PFSK-1 (cell line): Measurements from ENCODE around the gene RTRAF.

ENCODE experiments used
- FOXP2 ChIP-seq: optimal IDR thresholded peaks from 2 replicates; pipeline ENCODE3; 2011; ENCODE audit warnings: borderline replicate concordance, control low read depth, inconsistent platforms; ENCODE audit not compliant: insufficient read depth; ENCODE audit errors: extremely low read length, extremely low read depth
- POLR2AphosphoS5 ChIP-seq: IDR thresholded peaks from 2 replicates; pipeline ENCODE4 v1.6.1; 2012; ENCODE audit warnings: low read depth, mild to moderate bottlenecking, control low read depth, low read length, moderate library complexity
- REST ChIP-seq, 2 experiments: IDR thresholded peaks; 2 replicates each; pipeline versions ENCODE4 v1.6.1 to v1.8.0; 2011 to 2012; ENCODE audit warnings: low read depth in 2 of 2, low read length in 2 of 2, control low read depth in 1 of 2, inconsistent platforms in 1 of 2, mild to moderate bottlenecking in 1 of 2, moderate library complexity in 1 of 2; ENCODE audit not compliant: insufficient read depth in 1 of 2
- SIN3A ChIP-seq: IDR thresholded peaks from 2 replicates; pipeline ENCODE4 v1.6.1; 2012; ENCODE audit warnings: mild to moderate bottlenecking, low read length, moderate library complexity, borderline replicate concordance; ENCODE audit not compliant: insufficient read depth
- TAF1 ChIP-seq: IDR thresholded peaks from 2 replicates; pipeline ENCODE4 v1.6.1; 2012; ENCODE audit warnings: low read length, control low read depth, borderline replicate concordance; ENCODE audit not compliant: insufficient read depth

RTRAF gene

GRCh38 chr14:51954031-51954430 is 35.3 kb upstream of the RTRAF start:
- TF ChIP-seq FOXP2, result no peak
- no peak for TF ChIP-seq SIN3A
- no peak for TF ChIP-seq REST (IDR thresholded peaks at IDR 0.05; ENCODE audit: insufficient read depth in 1 of 2, low read depth in 2 of 2, low read length in 2 of 2)
- no peak for TF ChIP-seq POLR2AphosphoS5
- TF ChIP-seq TAF1, result no peak

- no peak for TF ChIP-seq FOXP2
- no peak for TF ChIP-seq REST (IDR thresholded peaks at IDR 0.05; ENCODE audit: insufficient read depth in 1 of 2, low read depth in 2 of 2, low read length in 2 of 2)
- no peak for TF ChIP-seq POLR2AphosphoS5
- no peak for TF ChIP-seq TAF1
- no peak for TF ChIP-seq SIN3A
Observed at GRCh38 chr14:51954657-51955056, 34.7 kb upstream of the RTRAF start.

- no peak for TF ChIP-seq SIN3A
- no peak for TF ChIP-seq FOXP2
- no peak for TF ChIP-seq TAF1
- TF ChIP-seq POLR2AphosphoS5, result no peak
- TF ChIP-seq REST (IDR thresholded peaks at IDR 0.05; ENCODE audit: insufficient read depth in 1 of 2, low read depth in 2 of 2, low read length in 2 of 2), result no peak
Observed at GRCh38 chr14:51957950-51958349, 31.4 kb upstream of the RTRAF start.

GRCh38 chr14:51959928-51960327 is 29.4 kb upstream of the RTRAF start:
- no peak for TF ChIP-seq REST (IDR thresholded peaks at IDR 0.05; ENCODE audit: insufficient read depth in 1 of 2, low read depth in 2 of 2, low read length in 2 of 2)

- TF ChIP-seq FOXP2 (no peak), TAF1 (no peak), POLR2AphosphoS5 (no peak), REST (IDR thresholded peaks at IDR 0.05; ENCODE audit: insufficient read depth in 1 of 2, low read depth in 2 of 2, low read length in 2 of 2) (no peak), SIN3A (no peak)
Observed at GRCh38 chr14:51960866-51961265, 28.5 kb upstream of the RTRAF start.
